ENCODE measurements around the gene CDK15.

- TF ChIP-seq BHLHE40 (IDR thresholded peaks at IDR 0.05; ENCODE audit: borderline replicate concordance) (no peak), ELF4 (IDR thresholded peaks at IDR 0.05) (no peak), FOXA1 (IDR thresholded peaks at IDR 0.05) (no peak), FOXM1 (IDR thresholded peaks at IDR 0.05; ENCODE audit: borderline replicate concordance) (no peak), ZNF384 (IDR thresholded peaks at IDR 0.05) (no peak), ARNT (IDR thresholded peaks at IDR 0.05) (no peak), TARDBP (IDR thresholded peaks at IDR 0.05) (no peak), HDGF (IDR thresholded peaks at IDR 0.05; ENCODE audit: borderline replicate concordance) (no peak)
Measured at GRCh38 chr2:201793631-201794030, 12.7 kb upstream of the CDK15 start.
